DMS114 treated with DMSO at 0.1 percent for 48 hours (cell line): ENCODE data around the gene UCK2.

ENCODE experiments used
- DNase-seq: peaks from one replicate; lab custom pipeline; 2025; ENCODE audit not compliant: unreplicated experiment; lab: John Stamatoyannopoulos, UW

Gene UCK2

GRCh38 chr1:165877940-165878556, 50.6 kb downstream of the UCK2 start:
- no peak for DNase-seq

- DNase-seq = no peak
Observed at GRCh38 chr1:165879946-165880345, 52.5 kb downstream of the UCK2 start.

- no peak for DNase-seq
Observed at GRCh38 chr1:165880993-165881392, 53.6 kb downstream of the UCK2 start.

GRCh38 chr1:165882168-165882837, 54.9 kb downstream of the UCK2 start:
- DNase-seq = no peak

- no peak for DNase-seq
Observed at GRCh38 chr1:165883056-165883455, 55.6 kb downstream of the UCK2 start.

GRCh38 chr1:165884009-165884689, 56.7 kb downstream of the UCK2 start:
- DNase-seq = no peak

- DNase-seq = no peak
Observed at GRCh38 chr1:165884690-165885304, 57.4 kb downstream of the UCK2 start.

GRCh38 chr1:165885305-165885694, 57.9 kb downstream of the UCK2 start:
- no peak for DNase-seq

- DNase-seq = no peak
Observed at GRCh38 chr1:165886193-165886592, 58.8 kb downstream of the UCK2 start.

- DNase-seq = no peak
Observed at GRCh38 chr1:165886983-165887382, 59.6 kb downstream of the UCK2 start.

GRCh38 chr1:165887877-165888551, 60.6 kb downstream of the UCK2 start:
- no peak for DNase-seq

- DNase-seq = no peak
Observed at GRCh38 chr1:165888552-165888920, 61.1 kb downstream of the UCK2 start.

- DNase-seq = no peak
Observed at GRCh38 chr1:165890684-165891083, 63.3 kb downstream of the UCK2 start.

- DNase-seq = no peak
Observed at GRCh38 chr1:165891111-165891860, 63.9 kb downstream of the UCK2 start.

GRCh38 chr1:165892935-165893334, 65.5 kb downstream of the UCK2 start:
- no peak for DNase-seq

- DNase-seq = no peak
Observed at GRCh38 chr1:165893507-165893906, 66.1 kb downstream of the UCK2 start.

- DNase-seq = peak; percentile 16
Observed at GRCh38 chr1:165894591-165894990, 67.2 kb downstream of the UCK2 start.

- DNase-seq = no peak
Observed at GRCh38 chr1:165895451-165895871, 68.0 kb downstream of the UCK2 start.

GRCh38 chr1:165896277-165896676, 68.9 kb downstream of the UCK2 start:
- DNase-seq = no peak
